ENCODE results near the gene SYT1. TPM values are rescaled to one million over a fixed set of nuclear protein-coding genes. Genes with fewer than 3 reads are reported as not detected.

SYT1 gene
- total and polyA plus RNA-seq, 2 of the 4 experiments (the other 2 are of a cell fraction) = 2.8 to 3.0 TPM

DNA sequence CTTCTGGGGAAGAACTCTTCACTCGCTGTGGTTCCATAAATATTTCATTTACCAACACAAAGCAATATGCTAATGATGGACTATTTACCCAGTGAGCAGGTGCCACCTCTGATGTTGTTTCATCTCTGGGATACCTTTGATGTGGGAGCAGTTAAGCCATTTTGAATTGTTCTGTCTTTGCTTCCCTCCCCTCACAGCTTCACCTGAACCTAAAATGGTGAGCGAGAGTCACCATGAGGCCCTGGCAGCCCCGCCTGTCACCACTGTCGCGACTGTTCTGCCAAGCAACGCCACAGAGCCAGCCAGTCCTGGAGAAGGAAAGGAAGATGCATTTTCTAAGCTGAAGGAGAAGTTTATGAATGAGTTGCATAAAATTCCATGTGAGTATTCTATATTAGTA, 352.7 kb downstream of the SYT1 start:
- Histone ChIP-seq H3K56ac (ENCODE audit: extremely low read depth, insufficient read depth, low read length) (no peak overlapping the region), H4K8ac (ENCODE audit: low read depth in 2 of 2, low read length in 2 of 2) (no peak overlapping the region), H3K4me2 (ENCODE audit: low read depth, low read length) (no peak overlapping the region), H4K20me1 (ENCODE audit: insufficient read depth, low read length) (no peaks in the 10 kb centered on the region), H3K23ac (ENCODE audit: low read depth, low read length) (no peak overlapping the region), H3K9me1 (ENCODE audit: insufficient read depth, low read length) (no peaks in the 10 kb centered on the region), H2AK9ac (replicated peaks; ENCODE audit: low read depth, low read length, poor library complexity) (no peak overlapping the region), H2AK5ac (ENCODE audit: low read depth, low read length) (no peak overlapping the region), H2BK5ac (ENCODE audit: low read depth, low read length, poor library complexity, severe bottlenecking) (no peak overlapping the region), H3K4ac (ENCODE audit: low read depth, low read length) (no peak overlapping the region), H4K5ac (ENCODE audit: low read depth, low read length) (no peak overlapping the region), H3K36me3 (ENCODE audit: control insufficient read depth, insufficient read depth, low read length) (no peaks in the 10 kb centered on the region), H3K18ac (ENCODE audit: low read depth, low read length) (no peak overlapping the region), H3K9ac (ENCODE audit: low read depth, low read length) (no peak overlapping the region), H3K27ac (ENCODE audit: insufficient read depth, low read length) (no peak overlapping the region), H2AFZ (replicated peaks; ENCODE audit: low read length, poor library complexity) (no peak overlapping the region), H2BK20ac (ENCODE audit: low read depth, low read length) (no peak overlapping the region), H2BK120ac (ENCODE audit: low read depth, low read length) (no peak overlapping the region), H3K79me1 (ENCODE audit: low read depth in 1 of 2, low read length in 2 of 2) (no peaks in the 10 kb centered on the region), H3K27me3 (ENCODE audit: control insufficient read depth, insufficient read depth, low read length) (no peaks in the 10 kb centered on the region), H3K9me3 (ENCODE audit: control insufficient read depth, insufficient read depth, low read length) (no peaks in the 10 kb centered on the region; the same call in 1 of the 2 replicates), H2BK15ac (ENCODE audit: low read depth, low read length) (no peak overlapping the region), H3K4me1 (ENCODE audit: control insufficient read depth, insufficient read depth, low read length) (no peaks in the 10 kb centered on the region), H3K4me3 (ENCODE audit: insufficient read depth, low read depth, low read length) (no peak overlapping the region), H3K14ac (replicated peaks; ENCODE audit: low read depth, low read length) (no peak overlapping the region), H4K91ac (ENCODE audit: insufficient read depth, low read depth, low read length) (no peak overlapping the region)
- ChIA-PET CTCF (no interaction called here), POLR2A (ENCODE audit: unreplicated experiment) (no interaction called here)
- DNase-seq (no peak), ATAC-seq (ENCODE audit: low read depth) (no peak)
- in situ Hi-C loops (cut with MboI; ENCODE audit: low sequenced_read_pairs) = no loop called here
- 63% methylated on average over 4 of the region's 6 CpGs; no CpG with 5 or more reads in 1 of the 2 experiments for WGBS, 2 experiments (ENCODE audit: extremely low coverage in 2 of 2, insufficient read length in 1 of 2)
- BruUV-seq (replicated peaks) = no TSS peak
- intact Hi-C loops (cut with micrococcal nuclease) = no loop called here
- TF ChIP-seq SMC3 (IDR thresholded peaks at IDR 0.05; ENCODE audit: low read depth, low read length) = no peak
- TF ChIP-seq MAZ (IDR thresholded peaks at IDR 0.05; ENCODE audit: borderline replicate concordance, low read depth, low read length) = no peak
- TF ChIP-seq, protein P1, sequence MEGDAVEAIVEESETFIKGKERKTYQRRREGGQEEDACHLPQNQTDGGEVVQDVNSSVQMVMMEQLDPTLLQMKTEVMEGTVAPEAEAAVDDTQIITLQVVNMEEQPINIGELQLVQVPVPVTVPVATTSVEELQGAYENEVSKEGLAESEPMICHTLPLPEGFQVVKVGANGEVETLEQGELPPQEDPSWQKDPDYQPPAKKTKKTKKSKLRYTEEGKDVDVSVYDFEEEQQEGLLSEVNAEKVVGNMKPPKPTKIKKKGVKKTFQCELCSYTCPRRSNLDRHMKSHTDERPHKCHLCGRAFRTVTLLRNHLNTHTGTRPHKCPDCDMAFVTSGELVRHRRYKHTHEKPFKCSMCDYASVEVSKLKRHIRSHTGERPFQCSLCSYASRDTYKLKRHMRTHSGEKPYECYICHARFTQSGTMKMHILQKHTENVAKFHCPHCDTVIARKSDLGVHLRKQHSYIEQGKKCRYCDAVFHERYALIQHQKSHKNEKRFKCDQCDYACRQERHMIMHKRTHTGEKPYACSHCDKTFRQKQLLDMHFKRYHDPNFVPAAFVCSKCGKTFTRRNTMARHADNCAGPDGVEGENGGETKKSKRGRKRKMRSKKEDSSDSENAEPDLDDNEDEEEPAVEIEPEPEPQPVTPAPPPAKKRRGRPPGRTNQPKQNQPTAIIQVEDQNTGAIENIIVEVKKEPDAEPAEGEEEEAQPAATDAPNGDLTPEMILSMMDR (conservative IDR thresholded peaks at IDR 0.05; ENCODE audit: low read depth, low read length) = no peak
- no peak for TF ChIP-seq NFE2L2 (IDR thresholded peaks at IDR 0.05; ENCODE audit: low read depth, low read length)
- TF ChIP-seq MXI1 (IDR thresholded peaks at IDR 0.05; ENCODE audit: borderline replicate concordance, low read depth, low read length) = no peak
- TF ChIP-seq RFX5 (IDR thresholded peaks at IDR 0.05; ENCODE audit: low read depth, low read length) = no peak
- no peak for TF ChIP-seq RCOR1 (IDR thresholded peaks at IDR 0.05; ENCODE audit: insufficient replicate concordance, low read length)
- TF ChIP-seq MAFK (IDR thresholded peaks at IDR 0.05; ENCODE audit: low read depth, low read length) = no peak
- no peak for TF ChIP-seq CHD1 (IDR thresholded peaks at IDR 0.05; ENCODE audit: low read depth, low read length)
- no peak for TF ChIP-seq CEBPB (IDR thresholded peaks at IDR 0.05; ENCODE audit: low read depth, low read length)
- TF ChIP-seq USF2 (IDR thresholded peaks at IDR 0.05; ENCODE audit: low read depth, low read length) = no peak
- no peak for TF ChIP-seq BHLHE40 (IDR thresholded peaks at IDR 0.05; ENCODE audit: low read depth, low read length)
- TF ChIP-seq FOS (IDR thresholded peaks at IDR 0.05; ENCODE audit: low read depth, low read length) = no peak
- TF ChIP-seq, protein P2, sequence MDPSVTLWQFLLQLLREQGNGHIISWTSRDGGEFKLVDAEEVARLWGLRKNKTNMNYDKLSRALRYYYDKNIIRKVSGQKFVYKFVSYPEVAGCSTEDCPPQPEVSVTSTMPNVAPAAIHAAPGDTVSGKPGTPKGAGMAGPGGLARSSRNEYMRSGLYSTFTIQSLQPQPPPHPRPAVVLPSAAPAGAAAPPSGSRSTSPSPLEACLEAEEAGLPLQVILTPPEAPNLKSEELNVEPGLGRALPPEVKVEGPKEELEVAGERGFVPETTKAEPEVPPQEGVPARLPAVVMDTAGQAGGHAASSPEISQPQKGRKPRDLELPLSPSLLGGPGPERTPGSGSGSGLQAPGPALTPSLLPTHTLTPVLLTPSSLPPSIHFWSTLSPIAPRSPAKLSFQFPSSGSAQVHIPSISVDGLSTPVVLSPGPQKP (IDR thresholded peaks at IDR 0.05; ENCODE audit: borderline replicate concordance, low read depth, low read length) = no peak
- TF ChIP-seq RAD21 (IDR thresholded peaks at IDR 0.05; ENCODE audit: low read length) = no peak
- no peak for TF ChIP-seq POLR2A (IDR thresholded peaks at IDR 0.05; ENCODE audit: low read depth, low read length)
- dilution Hi-C loops (cut with HindIII; ENCODE audit: low sequenced_read_pairs, unreplicated experiment) = no loop called here
